ENCODE results near the gene KIF1B.

The KIF1B gene

GRCh38 chr1:10379676-10380075 is 169.3 kb downstream of the KIF1B start:
- no peaks in the 10 kb centered on the region for H3K9me3 ChIP-seq (ENCODE audit: control insufficient read depth, low read length)
- H3K9ac ChIP-seq (ENCODE audit: low read length) = no peak overlapping the region
- no peak overlapping the region for H3K4me3 ChIP-seq (ENCODE audit: low read length)
- peaks cover 10% of the 10 kb centered on the region for H3K4me1 ChIP-seq (ENCODE audit: control insufficient read depth, insufficient read depth, low read length)
- no peaks in the 10 kb centered on the region for H3K27me3 ChIP-seq (replicated peaks; ENCODE audit: control insufficient read depth, insufficient read depth, low read length)
- peaks cover 44% of the 10 kb centered on the region for H3K36me3 ChIP-seq (ENCODE audit: control insufficient read depth, insufficient read depth, low read length, severe bottlenecking)
- no peak for DNase-seq (ENCODE audit: low read depth)

DNA sequence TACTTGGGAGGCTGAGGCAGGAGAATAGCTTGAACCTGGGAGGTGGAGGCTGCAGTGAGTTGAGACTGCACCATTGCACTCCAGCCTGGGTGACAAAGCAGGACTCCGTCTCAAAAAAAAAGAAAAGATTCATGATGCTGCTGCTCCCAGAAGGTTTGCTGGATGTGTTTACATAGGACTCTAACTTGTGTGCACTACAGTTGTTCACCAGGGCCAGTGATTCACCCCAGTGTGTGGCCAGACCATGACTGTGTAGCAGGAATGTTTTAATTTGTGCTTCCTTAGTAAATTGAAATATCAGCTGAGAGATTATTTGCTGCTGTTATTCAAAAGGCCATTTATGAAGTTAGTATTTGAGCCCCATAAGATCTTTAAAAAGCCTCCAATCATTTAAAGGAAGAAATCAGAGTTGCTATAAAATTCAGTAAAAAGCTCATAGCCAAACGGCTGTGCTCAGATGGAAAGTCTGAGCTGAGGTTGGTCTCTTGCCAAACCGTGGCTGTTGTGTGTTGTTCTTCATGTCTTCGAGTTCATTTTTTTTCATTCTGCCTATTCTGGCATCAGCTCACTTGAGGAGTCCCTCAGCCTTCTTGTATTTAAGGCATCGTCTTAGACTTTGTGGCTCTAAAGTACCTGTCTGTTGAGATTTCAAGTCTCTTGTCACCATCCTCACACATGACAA is 170.4 kb downstream of the KIF1B start:
- no peaks in the 10 kb centered on the region for H3K9me3 ChIP-seq (ENCODE audit: control insufficient read depth, low read length)
- H3K36me3 ChIP-seq (ENCODE audit: control insufficient read depth, insufficient read depth, low read length, severe bottlenecking) = peaks cover 35% of the 10 kb centered on the region
- peak overlapping the region; percentile 40 for H3K9ac ChIP-seq (ENCODE audit: low read length)
- no peaks in the 10 kb centered on the region for H3K27me3 ChIP-seq (replicated peaks; ENCODE audit: control insufficient read depth, insufficient read depth, low read length)
- peak; percentile 71 for DNase-seq (ENCODE audit: low read depth)
- H3K4me3 ChIP-seq (ENCODE audit: low read length) = peak overlapping the region; percentile 47
- peaks cover 17% of the 10 kb centered on the region for H3K4me1 ChIP-seq (ENCODE audit: control insufficient read depth, insufficient read depth, low read length)

- DNase-seq (ENCODE audit: low read depth) = no peak
- Histone ChIP-seq H3K36me3 (ENCODE audit: control insufficient read depth, insufficient read depth, low read length, severe bottlenecking) (peaks cover 17% of the 10 kb centered on the region), H3K9ac (ENCODE audit: low read length) (no peak overlapping the region), H3K27me3 (replicated peaks; ENCODE audit: control insufficient read depth, insufficient read depth, low read length) (no peaks in the 10 kb centered on the region), H3K9me3 (ENCODE audit: control insufficient read depth, low read length) (no peaks in the 10 kb centered on the region), H3K4me1 (ENCODE audit: control insufficient read depth, insufficient read depth, low read length) (peaks cover 39% of the 10 kb centered on the region), H3K4me3 (ENCODE audit: low read length) (no peak overlapping the region)
These were observed 173.3 kb downstream of the KIF1B start for GRCh38 chr1:10383630-10384029.

GRCh38 chr1:10384219-10384618 is 173.8 kb downstream of the KIF1B start:
- H3K9me3 ChIP-seq (ENCODE audit: control insufficient read depth, low read length) = no peaks in the 10 kb centered on the region
- H3K36me3 ChIP-seq (ENCODE audit: control insufficient read depth, insufficient read depth, low read length, severe bottlenecking) = peaks cover 11% of the 10 kb centered on the region
- H3K27me3 ChIP-seq (replicated peaks; ENCODE audit: control insufficient read depth, insufficient read depth, low read length) = no peaks in the 10 kb centered on the region
- peaks cover 45% of the 10 kb centered on the region for H3K4me1 ChIP-seq (ENCODE audit: control insufficient read depth, insufficient read depth, low read length)
- DNase-seq (ENCODE audit: low read depth) = no peak
- no peak overlapping the region for H3K9ac ChIP-seq (ENCODE audit: low read length)
- no peak overlapping the region for H3K4me3 ChIP-seq (ENCODE audit: low read length)

- no peaks in the 10 kb centered on the region for H3K27me3 ChIP-seq (replicated peaks; ENCODE audit: control insufficient read depth, insufficient read depth, low read length)
- no peak for DNase-seq (ENCODE audit: low read depth)
These were observed 176.6 kb downstream of the KIF1B start for GRCh38 chr1:10386761-10387676.

GRCh38 chr1:10387677-10388386 is 177.5 kb downstream of the KIF1B start:
- peaks cover 38% of the 10 kb centered on the region for H3K4me1 ChIP-seq (ENCODE audit: control insufficient read depth, insufficient read depth, low read length)
- peak overlapping the region; percentile 74 for H3K4me3 ChIP-seq (ENCODE audit: low read length)
- no peaks in the 10 kb centered on the region for H3K9me3 ChIP-seq (ENCODE audit: control insufficient read depth, low read length)
- H3K9ac ChIP-seq (ENCODE audit: low read length) = peak overlapping the region; percentile 81
- peaks cover 6% of the 10 kb centered on the region for H3K36me3 ChIP-seq (ENCODE audit: control insufficient read depth, insufficient read depth, low read length, severe bottlenecking)
- DNase-seq (ENCODE audit: low read depth) = peak; percentile 79
- no peaks in the 10 kb centered on the region for H3K27me3 ChIP-seq (replicated peaks; ENCODE audit: control insufficient read depth, insufficient read depth, low read length)

More at GRCh38 chr1:10386761-10387676, 176.6 kb downstream of the KIF1B start:
- Histone ChIP-seq H3K9ac (ENCODE audit: low read length) (peak overlapping the region; percentile 81), H3K36me3 (ENCODE audit: control insufficient read depth, insufficient read depth, low read length, severe bottlenecking) (peaks cover 6% of the 10 kb centered on the region), H3K4me1 (ENCODE audit: control insufficient read depth, insufficient read depth, low read length) (peaks cover 38% of the 10 kb centered on the region), H3K4me3 (ENCODE audit: low read length) (peak overlapping the region; percentile 74), H3K9me3 (ENCODE audit: control insufficient read depth, low read length) (no peaks in the 10 kb centered on the region)

- peak overlapping the region; percentile 81 for H3K9ac ChIP-seq (ENCODE audit: low read length)
- peaks cover 38% of the 10 kb centered on the region for H3K4me1 ChIP-seq (ENCODE audit: control insufficient read depth, insufficient read depth, low read length)
- no peaks in the 10 kb centered on the region for H3K9me3 ChIP-seq (ENCODE audit: control insufficient read depth, low read length)
- H3K36me3 ChIP-seq (ENCODE audit: control insufficient read depth, insufficient read depth, low read length, severe bottlenecking) = peaks cover 6% of the 10 kb centered on the region
- H3K27me3 ChIP-seq (replicated peaks; ENCODE audit: control insufficient read depth, insufficient read depth, low read length) = no peaks in the 10 kb centered on the region
- no peak for DNase-seq (ENCODE audit: low read depth)
- H3K4me3 ChIP-seq (ENCODE audit: low read length) = peak overlapping the region; percentile 74
These were observed 178.0 kb downstream of the KIF1B start for GRCh38 chr1:10388387-10388715.

GRCh38 chr1:10389271-10389973 is 179.1 kb downstream of the KIF1B start:
- peaks cover 2% of the 10 kb centered on the region for H3K36me3 ChIP-seq (ENCODE audit: control insufficient read depth, insufficient read depth, low read length, severe bottlenecking)
- no peak overlapping the region for H3K4me3 ChIP-seq (ENCODE audit: low read length)
- no peak for DNase-seq (ENCODE audit: low read depth)
- H3K9me3 ChIP-seq (ENCODE audit: control insufficient read depth, low read length) = peaks cover 5% of the 10 kb centered on the region
- peak overlapping the region; percentile 81 for H3K9ac ChIP-seq (ENCODE audit: low read length)
- no peaks in the 10 kb centered on the region for H3K27me3 ChIP-seq (replicated peaks; ENCODE audit: control insufficient read depth, insufficient read depth, low read length)
- peaks cover 38% of the 10 kb centered on the region for H3K4me1 ChIP-seq (ENCODE audit: control insufficient read depth, insufficient read depth, low read length)

GRCh38 chr1:10396870-10397269 is 186.5 kb downstream of the KIF1B start:
- no peaks in the 10 kb centered on the region for H3K27me3 ChIP-seq (replicated peaks; ENCODE audit: control insufficient read depth, insufficient read depth, low read length)
- no peak for DNase-seq (ENCODE audit: low read depth)
- H3K4me3 ChIP-seq (ENCODE audit: low read length) = no peak overlapping the region
- no peak overlapping the region for H3K9ac ChIP-seq (ENCODE audit: low read length)
- H3K4me1 ChIP-seq (ENCODE audit: control insufficient read depth, insufficient read depth, low read length) = peaks cover 11% of the 10 kb centered on the region
- peaks cover 6% of the 10 kb centered on the region for H3K9me3 ChIP-seq (ENCODE audit: control insufficient read depth, low read length)
- H3K36me3 ChIP-seq (ENCODE audit: control insufficient read depth, insufficient read depth, low read length, severe bottlenecking) = no peaks in the 10 kb centered on the region

GRCh38 chr1:10398278-10398733 is 187.9 kb downstream of the KIF1B start:
- H3K9me3 ChIP-seq (ENCODE audit: control insufficient read depth, low read length) = peaks cover 6% of the 10 kb centered on the region
- peak overlapping the region; percentile 87 for H3K4me3 ChIP-seq (ENCODE audit: low read length)
- peaks cover 19% of the 10 kb centered on the region for H3K4me1 ChIP-seq (ENCODE audit: control insufficient read depth, insufficient read depth, low read length)
- DNase-seq (ENCODE audit: low read depth) = no peak
- peak overlapping the region; percentile 75 for H3K9ac ChIP-seq (ENCODE audit: low read length)
- H3K27me3 ChIP-seq (replicated peaks; ENCODE audit: control insufficient read depth, insufficient read depth, low read length) = no peaks in the 10 kb centered on the region
- H3K36me3 ChIP-seq (ENCODE audit: control insufficient read depth, insufficient read depth, low read length, severe bottlenecking) = peaks cover 12% of the 10 kb centered on the region
